Endothelial cell of umbilical vein (primary cell): ENCODE measurements around the gene C11orf24. TPM values are rescaled to one million over a fixed set of nuclear protein-coding genes. Genes with fewer than 3 reads are reported as not detected.

ENCODE experiments used
- BruUV-seq: library from RNA; stranded (reverse); fragments of 400-500 nt; replicated peaks from 2 replicates; lab custom pipeline; 2021; lab: Mats Ljungman, UMichigan
- CTCF ChIA-PET: fragments of 300-600, 350-600 bp; sonication (Branson Sonifier 250); formaldehyde crosslinking; loops from one replicate; lab custom pipeline; 2021; ENCODE audit warnings: antibody characterized with exemption, inconsistent platforms; lab: Charles Lee
- POLR2A ChIA-PET: fragments of 300-600, 350-600 bp; sonication (Branson Sonifier 250); formaldehyde crosslinking; loops from one replicate; lab custom pipeline; 2021; ENCODE audit warnings: antibody characterized with exemption, inconsistent platforms; lab: Charles Lee
- DNase-seq: peaks from one replicate; pipeline ENCODE4 v3.0.0-alpha.2; 2011; ENCODE audit warnings: low read depth, low spot score
- FAIRE-seq: peaks from 2 replicates; lab custom pipeline; 2011; peaks lifted over from hg19 to GRCh38; lab: Jason Lieb, UNC
- H2AFZ ChIP-seq: 2 replicates; pipeline ENCODE4 v1.6.0; 2012; ENCODE audit warnings: low read depth, low read length, control low read depth, inconsistent platforms
- H3K27ac ChIP-seq: 2 replicates; pipeline ENCODE4 v1.5.1; 2011; ENCODE audit warnings: low read depth, mild to moderate bottlenecking, control low read depth, low read length, moderate library complexity; ENCODE audit not compliant: insufficient read depth
- H3K27me3 ChIP-seq, 2 experiments: 2 replicates each; pipeline versions ENCODE4 v1.6.0 to v1.6.1; 2011; ENCODE audit warnings: low read length in 2 of 2, mixed read lengths in 1 of 2; ENCODE audit not compliant: control insufficient read depth in 2 of 2, insufficient read depth in 2 of 2
- H3K36me3 ChIP-seq, 2 experiments: 2 replicates in 1 of 2; 3 replicates in 1 of 2; pipeline ENCODE4 v1.5.1; 2011; ENCODE audit warnings: low read length in 2 of 2, mild to moderate bottlenecking in 1 of 2, moderate library complexity in 1 of 2; ENCODE audit not compliant: control insufficient read depth in 2 of 2, insufficient read depth in 2 of 2; ENCODE audit errors: extremely low read depth in 1 of 2
- H3K4me1 ChIP-seq: 3 replicates; pipeline ENCODE4 v1.5.1; 2011; ENCODE audit warnings: mild to moderate bottlenecking, low read length; ENCODE audit not compliant: control insufficient read depth, insufficient read depth; ENCODE audit errors: extremely low read depth
- H3K4me2 ChIP-seq: 2 replicates; pipeline ENCODE4 v1.6.1; 2011; ENCODE audit warnings: low read length, control low read depth, mixed read lengths; ENCODE audit not compliant: insufficient read depth
- H3K4me3 ChIP-seq, 3 experiments: fragments of 200-600 bp in 1 of 3; sonication (generic), shearing (Covaris generic) in 1 of 3; replicated peaks in 1 of 3; 2 replicates each; pipeline ENCODE4 v1.5.1; 2011 to 2016; ENCODE audit warnings: control low read depth in 3 of 3, low read length in 3 of 3, mild to moderate bottlenecking in 2 of 3, inconsistent platforms in 1 of 3, low read depth in 1 of 3, moderate library complexity in 1 of 3; ENCODE audit not compliant: insufficient read depth in 1 of 3
- H3K79me2 ChIP-seq: 2 replicates; pipeline ENCODE4 v1.6.0; 2012; ENCODE audit warnings: low read length, inconsistent platforms; ENCODE audit not compliant: control insufficient read depth, insufficient read depth
- H3K9ac ChIP-seq: replicated peaks from 2 replicates; pipeline ENCODE3; 2011; ENCODE audit warnings: low read length, control low read depth; ENCODE audit not compliant: insufficient read depth; ENCODE audit errors: extremely low read depth
- H3K9me1 ChIP-seq: replicated peaks from 3 replicates; pipeline ENCODE4 v1.6.0; 2011; ENCODE audit warnings: mild to moderate bottlenecking, low read length; ENCODE audit not compliant: control insufficient read depth, insufficient read depth; ENCODE audit errors: extremely low read depth
- H3K9me3 ChIP-seq: replicated peaks from 2 replicates; pipeline ENCODE4 v1.5.1; 2012; ENCODE audit warnings: low read length, inconsistent platforms; ENCODE audit not compliant: control insufficient read depth, insufficient read depth
- H4K20me1 ChIP-seq: replicated peaks from 2 replicates; pipeline ENCODE3; 2011; ENCODE audit warnings: mild to moderate bottlenecking, low read length; ENCODE audit not compliant: control insufficient read depth, insufficient read depth; ENCODE audit errors: extremely low read depth
- CTCF ChIP-seq, 2 donors: IDR thresholded peaks; 1 replicate in 1 of 2; 2 replicates in 1 of 2; pipeline ENCODE4 v1.5.1; 2011; ENCODE audit warnings: low read length in 2 of 2, mild to moderate bottlenecking in 2 of 2, moderate library complexity in 2 of 2, control low read depth in 1 of 2, inconsistent platforms in 1 of 2, low read depth in 1 of 2; ENCODE audit not compliant: insufficient read depth in 1 of 2; ENCODE audit errors: extremely low read depth in 1 of 2
- EZH2 ChIP-seq: IDR thresholded peaks from 2 replicates; pipeline ENCODE4 v1.6.1; 2012; ENCODE audit warnings: borderline replicate concordance, low read depth, mild to moderate bottlenecking, moderate library complexity, low read length, inconsistent platforms; ENCODE audit not compliant: severe bottlenecking
- FOS ChIP-seq: IDR thresholded peaks from 2 replicates; pipeline ENCODE4 v1.6.1; 2011; ENCODE audit warnings: mild to moderate bottlenecking, low read length, moderate library complexity, borderline replicate concordance; ENCODE audit not compliant: insufficient read depth
- GATA2 ChIP-seq: IDR thresholded peaks from 2 replicates; pipeline ENCODE4 v1.7.0; 2011; ENCODE audit warnings: low read depth, mild to moderate bottlenecking, moderate library complexity, mixed read lengths, low read length; ENCODE audit not compliant: insufficient read length, insufficient read depth
- JUN ChIP-seq: IDR thresholded peaks from 2 replicates; pipeline ENCODE4 v1.6.1; 2011; ENCODE audit warnings: borderline replicate concordance, low read depth; ENCODE audit not compliant: insufficient read length, insufficient read depth
- MAX ChIP-seq: IDR thresholded peaks from 2 replicates; pipeline ENCODE4 v1.6.1; 2011; ENCODE audit not compliant: insufficient read depth, insufficient read length
- MYC ChIP-seq: IDR thresholded peaks from one replicate; pipeline ENCODE4 v1.6.1; 2011; ENCODE audit warnings: mild to moderate bottlenecking, low read depth, low read length
- POLR2A ChIP-seq: IDR thresholded peaks from 2 replicates; pipeline ENCODE4 v1.6.1; 2012; ENCODE audit warnings: low read depth, mild to moderate bottlenecking, control low read depth, low read length
- POLR2AphosphoS5 ChIP-seq: IDR thresholded peaks from 2 replicates; pipeline ENCODE4 v1.6.1; 2012; ENCODE audit warnings: low read depth, mild to moderate bottlenecking, control low read depth, low read length, moderate library complexity; ENCODE audit not compliant: insufficient read depth
- dilution Hi-C: fragments of 300-500 bp; cut with MboI; formaldehyde crosslinking; loops from one replicate; pipeline ENCODE4 v1.15.0; 2019; ENCODE audit warnings: low sequenced_read_pairs; ENCODE audit not compliant: extremely low pct_ligation_motif_present
- intact Hi-C: fragments of 100-400 bp; cut with micrococcal nuclease; formaldehyde crosslinking; loops from one replicate; pipeline ENCODE4 v1.10.0; 2022
- polyA plus RNA-seq, 4 experiments: library from polyadenylated mRNA; depleted of rRNA in 3 of 4; stranded (reverse) in 3 of 4; unstranded in 1 of 4; fragments of >200 nt; gene quantifications; 2 replicates each; pipeline versions ENCODE4 v1.2.1 to v1.2.3, GENCODE V29; 2011 to 2012; ENCODE audit warnings: missing spikeins in 1 of 4
- total RNA-seq: library from RNA; stranded (reverse); gene quantifications from 2 replicates; pipeline ENCODE4 v1.2.3, GENCODE V29; 2021

Gene C11orf24
- total and polyA plus RNA-seq, 2 donors (not counting 3 experiments of a cell fraction or from before 2014, with no cell fraction given): 26.4 to 34.1 TPM

- H4K20me1 ChIP-seq: no peaks in the 10 kb centered on the region
- no peak overlapping the region for H3K9ac ChIP-seq
- CTCF ChIA-PET: interaction anchor here (0.6 kb wide), 1 partner anchor 89 kb away, joined by 3 read pairs; no protein-coding TSS in a partner anchor
Observed at GRCh38 chr11:68221406-68221805, 50.4 kb downstream of the C11orf24 start.

More at GRCh38 chr11:68221406-68221805, 50.4 kb downstream of the C11orf24 start:
- intact Hi-C loops: no loop called here
- Histone ChIP-seq H3K9me3 (no peaks in the 10 kb centered on the region), H2AFZ (no peak overlapping the region), H3K4me3 (no peak overlapping the region), H3K9me1 (no peaks in the 10 kb centered on the region), H3K79me2 (no peaks in the 10 kb centered on the region), H3K27ac (no peak overlapping the region), H3K36me3 (no peaks in the 10 kb centered on the region), H3K4me2 (no peak overlapping the region), H3K4me1 (no peaks in the 10 kb centered on the region), H3K27me3 (peaks cover 3 to 6% of the 10 kb centered on the region in 2 experiments)
- no TSS peak for BruUV-seq
- dilution Hi-C loops: no loop called here
- DNase-seq: no peak
- POLR2A ChIA-PET: no interaction called here
- TF ChIP-seq MYC (no peak), JUN (no peak), POLR2AphosphoS5 (no peak), POLR2A (no peak), CTCF (IDR thresholded peaks at IDR 0.05; ENCODE audit: extremely low read depth in 1 of 2, insufficient read depth in 1 of 2, low read depth in 1 of 2, low read length in 2 of 2) (no peak), FOS (no peak), EZH2 (no peak), MAX (no peak), GATA2 (no peak)
- no peak for FAIRE-seq
